HCT116 (cell line): ENCODE results near the gene ARMC6. TPM values are rescaled to one million over a fixed set of nuclear protein-coding genes. Genes with fewer than 3 reads are reported as not detected.

Experiments
- ATAC-seq: fragments of 200-7000 bp; cut with Tn5 transposase; 2 replicates; pipeline ENCODE4 v1.9.1; 2020; ENCODE audit warnings: mild to moderate bottlenecking, moderate library complexity
- BruUV-seq: library from RNA; stranded (reverse); fragments of 400-500 nt; replicated peaks from 2 replicates; lab custom pipeline; 2021; lab: Mats Ljungman, UMichigan
- CTCF ChIA-PET: fragments of 300-600 bp; sonication (Branson Sonifier 250); formaldehyde crosslinking; loops from one replicate; lab custom pipeline; 2021; ENCODE audit warnings: antibody characterized with exemption; lab: Charles Lee
- POLR2A ChIA-PET: fragments of 300-600, 350-600 bp; sonication (Branson Sonifier 250); formaldehyde crosslinking; loops from one replicate; lab custom pipeline; 2021; ENCODE audit warnings: antibody characterized with exemption; lab: Charles Lee
- RAD21 ChIA-PET, 2 experiments: fragments of 300-600 bp; sonication (Branson Sonifier 250); formaldehyde crosslinking; loops; one replicate each; lab custom pipeline; 2023; ENCODE audit warnings: low total read pairs in 2 of 2; ENCODE audit not compliant: uncharacterized antibody in 2 of 2, unreplicated experiment in 2 of 2, low non-redundant PET in 1 of 2; lab: Charles Lee
- DNase-seq: peaks from one replicate; pipeline ENCODE4 v3.0.0-alpha.2; 2010; ENCODE audit warnings: low read depth, low spot score
- H2AFZ ChIP-seq: fragments of 200-600 bp; shearing (Covaris generic), sonication (generic); 2 replicates; pipeline ENCODE4 v1.6.1; 2017; ENCODE audit warnings: low read depth, mixed run types, mixed read lengths, antibody characterized with exemption, low read length; ENCODE audit not compliant: poor library complexity, severe bottlenecking
- H3K27ac ChIP-seq: 2 replicates; pipeline ENCODE4 v1.5.1; 2012; ENCODE audit warnings: low read depth, low read length
- H3K27me3 ChIP-seq: fragments of 200-600 bp; sonication (generic); 2 replicates; pipeline ENCODE4 v1.6.1; 2016; ENCODE audit warnings: mixed run types, low read length, mixed read lengths; ENCODE audit not compliant: insufficient read depth
- H3K36me3 ChIP-seq, 2 experiments: fragments of 200-500 bp in 1 of 2; fragments of 200-600 bp in 1 of 2; sonication (Bioruptor generic) in 1 of 2; sonication (generic) in 1 of 2; 2 replicates each; pipeline versions ENCODE4 v1.5.1 to v1.6.1; 2014 to 2016; ENCODE audit warnings: low read length in 2 of 2, inconsistent platforms in 1 of 2, mixed read lengths in 1 of 2, mixed run types in 1 of 2; ENCODE audit not compliant: insufficient read depth in 2 of 2, control insufficient read depth in 1 of 2
- H3K4me1 ChIP-seq, 2 experiments: fragments of 200-600 bp in 1 of 2; sonication (generic) in 1 of 2; 2 replicates each; pipeline versions ENCODE4 v1.5.1 to v1.6.1; 2012 to 2017; ENCODE audit warnings: low read length in 2 of 2, inconsistent platforms in 1 of 2, mild to moderate bottlenecking in 1 of 2, mixed read lengths in 1 of 2, mixed run types in 1 of 2, moderate library complexity in 1 of 2; ENCODE audit not compliant: insufficient read depth in 2 of 2, control insufficient read depth in 1 of 2
- H3K4me2 ChIP-seq: fragments of 200-600 bp; sonication (generic); 2 replicates; pipeline ENCODE4 v1.6.1; 2017; ENCODE audit warnings: mixed run types, low read length, mixed read lengths
- H3K4me3 ChIP-seq, 2 experiments: fragments of 200-600 bp in 1 of 2; sonication (generic) in 1 of 2; replicated peaks in 1 of 2; 2 replicates each; pipeline ENCODE4 v1.5.1; 2011 to 2016; ENCODE audit warnings: low read length in 2 of 2, control low read depth in 1 of 2, low read depth in 1 of 2, mild to moderate bottlenecking in 1 of 2, mixed read lengths in 1 of 2, mixed run types in 1 of 2
- H3K79me2 ChIP-seq: fragments of 200-600 bp; sonication (generic); 2 replicates; pipeline ENCODE4 v1.6.1; 2017; ENCODE audit warnings: mild to moderate bottlenecking, mixed run types, low read length, moderate library complexity, mixed read lengths; ENCODE audit not compliant: insufficient read depth
- H3K9ac ChIP-seq: fragments of 200-600 bp; sonication (generic); 2 replicates; pipeline ENCODE4 v1.6.1; 2016; ENCODE audit warnings: low read length, mixed read lengths
- H3K9me2 ChIP-seq: fragments of 200-600 bp; sonication (generic), shearing (Covaris generic); 2 replicates; pipeline ENCODE4 v1.6.1; 2017; ENCODE audit warnings: mixed run types, mild to moderate bottlenecking, moderate library complexity; ENCODE audit not compliant: insufficient read depth
- H3K9me3 ChIP-seq, 2 experiments: fragments of 200-500 bp in 1 of 2; fragments of 200-600 bp in 1 of 2; sonication (Bioruptor generic) in 1 of 2; sonication (generic) in 1 of 2; 2 replicates each; pipeline ENCODE4 v1.6.1; 2014 to 2017; ENCODE audit warnings: low read length in 2 of 2, mixed read lengths in 2 of 2, inconsistent platforms in 1 of 2, low read depth in 1 of 2, mild to moderate bottlenecking in 1 of 2, mixed run types in 1 of 2, moderate library complexity in 1 of 2; ENCODE audit not compliant: control insufficient read depth in 1 of 2, insufficient read depth in 1 of 2
- H4K20me1 ChIP-seq: fragments of 200-600 bp; sonication (generic), shearing (Covaris generic); 2 replicates; pipeline ENCODE4 v1.6.1; 2017; ENCODE audit warnings: mixed run types, mild to moderate bottlenecking, moderate library complexity; ENCODE audit not compliant: insufficient read depth
- CEBPB ChIP-seq: IDR thresholded peaks from 2 replicates; pipeline ENCODE4 v1.6.1; 2012; ENCODE audit warnings: low read depth
- CTCF ChIP-seq, 3 experiments: fragments of 200-600 bp in 1 of 3; sonication (generic) in 1 of 3; IDR thresholded peaks in 2 of 3; conservative IDR thresholded peaks in 1 of 3; 2 replicates each; pipeline ENCODE4 v1.5.1; 2012 to 2017; ENCODE audit warnings: low read depth in 2 of 3, low read length in 2 of 3, antibody characterized with exemption in 1 of 3, borderline replicate concordance in 1 of 3, control low read depth in 1 of 3, mild to moderate bottlenecking in 1 of 3, mixed read lengths in 1 of 3, mixed run types in 1 of 3, moderate library complexity in 1 of 3; ENCODE audit not compliant: insufficient read depth in 1 of 3
- EGR1 ChIP-seq: IDR thresholded peaks from 2 replicates; pipeline ENCODE4 v1.6.1; 2012; ENCODE audit warnings: low read depth
- ELF1 ChIP-seq: IDR thresholded peaks from 2 replicates; pipeline ENCODE4 v1.6.1; 2012; ENCODE audit warnings: low read depth, borderline replicate concordance
- EZH2 ChIP-seq: fragments of 200-600 bp; sonication (generic); IDR thresholded peaks from 2 replicates; pipeline ENCODE4 v1.6.1; 2017; ENCODE audit warnings: antibody characterized with exemption, mixed run types
- EZH2phosphoT487 ChIP-seq: fragments of 200-600 bp; IDR thresholded peaks from 2 replicates; pipeline ENCODE4 v1.6.1; 2018; ENCODE audit warnings: antibody characterized with exemption, borderline replicate concordance
- FOSL1 ChIP-seq: IDR thresholded peaks from 2 replicates; pipeline ENCODE4 v1.6.1; 2012; ENCODE audit warnings: low read depth
- JUND ChIP-seq: IDR thresholded peaks from 2 replicates; pipeline ENCODE4 v1.6.1; 2012
- POLR2A ChIP-seq: IDR thresholded peaks from 2 replicates; pipeline ENCODE4 v1.7.0; 2011; ENCODE audit warnings: borderline replicate concordance; ENCODE audit not compliant: insufficient read depth, insufficient read length; ENCODE audit errors: extremely low read depth
- RAD21 ChIP-seq: IDR thresholded peaks from 2 replicates; pipeline ENCODE4 v1.6.1; 2012; ENCODE audit warnings: low read depth, mild to moderate bottlenecking
- REST ChIP-seq: IDR thresholded peaks from 2 replicates; pipeline ENCODE4 v1.6.1; 2012; ENCODE audit warnings: low read depth
- SIN3A ChIP-seq: IDR thresholded peaks from 2 replicates; pipeline ENCODE4 v1.6.1; 2012; ENCODE audit warnings: low read depth
- SP1 ChIP-seq: IDR thresholded peaks from 2 replicates; pipeline ENCODE4 v1.6.1; 2012; ENCODE audit warnings: low read depth
- SRF ChIP-seq: IDR thresholded peaks from 2 replicates; pipeline ENCODE4 v1.6.1; 2012; ENCODE audit warnings: low read depth
- TCF7L2 ChIP-seq: IDR thresholded peaks from 2 replicates; pipeline ENCODE4 v1.7.0; 2011; ENCODE audit warnings: borderline replicate concordance, inconsistent platforms; ENCODE audit not compliant: insufficient read depth, insufficient read length; ENCODE audit errors: extremely low read depth
- YY1 ChIP-seq: IDR thresholded peaks from 2 replicates; pipeline ENCODE4 v1.6.1; 2011; ENCODE audit warnings: low read length, low read depth, moderate library complexity, mild to moderate bottlenecking; ENCODE audit not compliant: insufficient replicate concordance; ENCODE audit errors: extremely low read depth
- ZFX ChIP-seq: fragments of 450-650 bp; IDR thresholded peaks from 2 replicates; pipeline ENCODE4 v1.6.1; 2017
- ZNF274 ChIP-seq: fragments of 200-500 bp; sonication (Bioruptor generic); IDR thresholded peaks from 2 replicates; pipeline ENCODE4 v1.6.1; 2014; ENCODE audit warnings: mild to moderate bottlenecking, low read depth, low read length, inconsistent platforms
- intact Hi-C: fragments of 100-400 bp; cut with micrococcal nuclease; formaldehyde crosslinking; loops from 2 replicates; pipeline ENCODE4 v1.10.0; 2022
- total RNA-seq: library from RNA; stranded (reverse); gene quantifications from one replicate; pipeline ENCODE4 v1.2.1, GENCODE V29; 2021; ENCODE audit not compliant: unreplicated experiment
- TF ChIP-seq, protein P1 (sequence below): IDR thresholded peaks from 2 replicates; pipeline ENCODE4 v1.6.1; 2012
- TF ChIP-seq, protein P2 (sequence below): IDR thresholded peaks from 2 replicates; pipeline ENCODE4 v1.6.1; 2012

Gene ARMC6
- total RNA-seq, 1 experiment from 2014 or later, result 34.7 TPM

- intact Hi-C loops, result no loop called here
- Histone ChIP-seq H3K4me3 (no peak overlapping the region), H3K9me3 (no peaks in the 10 kb centered on the region), H3K27ac (no peak overlapping the region), H2AFZ (no peak overlapping the region), H4K20me1 (no peaks in the 10 kb centered on the region), H3K36me3 (peaks cover 29 to 38% of the 10 kb centered on the region in 2 experiments), H3K79me2 (no peaks in the 10 kb centered on the region), H3K4me1 (peaks cover 0 to 6% of the 10 kb centered on the region in 2 experiments; a peak in 1 of 4 replicates), H3K9me2 (no peaks in the 10 kb centered on the region), H3K4me2 (no peak overlapping the region), H3K9ac (no peak overlapping the region), H3K27me3 (no peaks in the 10 kb centered on the region)
- CTCF ChIA-PET, result no interaction called here
- POLR2A ChIA-PET, result no interaction called here
- no peak for DNase-seq
- ATAC-seq, result no peak
- BruUV-seq, result no TSS peak
- RAD21 ChIA-PET, result no interaction called here
- TF ChIP-seq EZH2 (no peak), ZFX (no peak), CEBPB (no peak), ELF1 (no peak), SP1 (no peak), REST (no peak), RAD21 (no peak), TCF7L2 (no peak), SIN3A (no peak), ZNF274 (no peak), FOSL1 (no peak), SRF (no peak), CTCF (IDR thresholded peaks at IDR 0.05 in 2 of 3, conservative IDR thresholded peaks at IDR 0.05 in 1 of 3; ENCODE audit: borderline replicate concordance in 1 of 3, insufficient read depth in 1 of 3, low read depth in 2 of 3, low read length in 2 of 3) (no peak), JUND (no peak), EZH2phosphoT487 (no peak), POLR2A (no peak), YY1 (no peak), EGR1 (no peak)
- TF ChIP-seq, protein P1, sequence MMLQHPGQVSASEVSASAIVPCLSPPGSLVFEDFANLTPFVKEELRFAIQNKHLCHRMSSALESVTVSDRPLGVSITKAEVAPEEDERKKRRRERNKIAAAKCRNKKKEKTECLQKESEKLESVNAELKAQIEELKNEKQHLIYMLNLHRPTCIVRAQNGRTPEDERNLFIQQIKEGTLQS, result no peak
- TF ChIP-seq, protein P2, sequence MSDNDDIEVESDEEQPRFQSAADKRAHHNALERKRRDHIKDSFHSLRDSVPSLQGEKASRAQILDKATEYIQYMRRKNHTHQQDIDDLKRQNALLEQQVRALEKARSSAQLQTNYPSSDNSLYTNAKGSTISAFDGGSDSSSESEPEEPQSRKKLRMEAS, result no peak
These were observed 41.9 kb upstream of the ARMC6 start for GRCh38 chr19:18991468-18991867.
